Testis (tissue), 3 donors: Measurements from ENCODE around the gene RNF11. TPM values are rescaled to one million over a fixed set of nuclear protein-coding genes. Genes with fewer than 3 reads are reported as not detected.
"Not testable (repeated sequence)": the region's sequence is repeated elsewhere in the genome, so short reads cannot be mapped to it uniquely, and the experiment has no call there.

Experiments used
- DNase-seq: peaks from one replicate; pipeline ENCODE4 v3.0.0-alpha.2; 2019
- H3K27ac ChIP-seq, 2 donors: fragments of 200-600 bp; sonication (generic); one replicate each; pipeline ENCODE4 v1.5.1; 2019
- H3K27me3 ChIP-seq: fragments of 200-600 bp; sonication (generic); one replicate; pipeline ENCODE4 v1.5.1; 2019
- H3K36me3 ChIP-seq: fragments of 200-600 bp; sonication (generic); one replicate; pipeline ENCODE4 v1.5.1; 2017; ENCODE audit warnings: low read depth; ENCODE audit errors: missing control alignments
- H3K4me1 ChIP-seq: fragments of 200-600 bp; sonication (generic); one replicate; pipeline ENCODE4 v1.5.1; 2019
- H3K4me3 ChIP-seq, 2 donors: fragments of 200-600 bp; sonication (generic); one replicate each; pipeline ENCODE4 v1.5.1; 2017 to 2019
- H3K9me3 ChIP-seq: fragments of 200-600 bp; sonication (generic); one replicate; pipeline ENCODE4 v1.5.1; 2017
- POLR2A ChIP-seq: fragments of 450-650 bp; IDR thresholded peaks from one replicate; pipeline ENCODE4 v1.6.1; 2017; ENCODE audit warnings: antibody characterized with exemption, mild to moderate bottlenecking, moderate library complexity
- WGBS, 2 donors: methylation state at CpG; one replicate each; pipeline ENCODE4 v1.1.5; 2018; 5-methylcytosine and 5-hydroxymethylcytosine counted together
- intact Hi-C: fragments of 100-400 bp; cut with DNase I; formaldehyde crosslinking; loops from one replicate; pipeline ENCODE4 v1.15.1; 2023; ENCODE audit warnings: low total_unique reads
- polyA plus RNA-seq: library from polyadenylated mRNA; stranded (reverse); fragments of 350-450 nt; fragmentation: Illumina TruSeq; extraction: RNeasy Lipid Tissue Mini Kit (QIAGEN cat#74804); gene quantifications from one replicate; pipeline ENCODE4 v1.2.3, GENCODE V29; 2014; ENCODE audit warnings: low read depth, low replicate concordance; ENCODE audit not compliant: insufficient read depth
- total RNA-seq, 2 donors: library from RNA; depleted of rRNA; stranded (reverse); fragments of >200 nt; gene quantifications; one replicate each; pipeline ENCODE4 v1.2.3, GENCODE V29; 2016
- TF ChIP-seq, protein P1 (sequence below), 3 experiments: fragments of 450-650 bp in 2 of 3; fragments of 200-600 bp in 1 of 3; sonication (generic) in 1 of 3; IDR thresholded peaks; one replicate each; pipeline ENCODE4 v1.5.1; 2016 to 2019; ENCODE audit warnings: antibody characterized with exemption in 3 of 3, mild to moderate bottlenecking in 2 of 3, moderate library complexity in 1 of 3

The RNF11 gene
- total and polyA plus RNA-seq, 3 donors from 2014 or later = 59.8 to 108 (median 89.7) TPM

GRCh38 chr1:51247499-51247898, 11.4 kb downstream of the RNF11 start:
- H3K27ac ChIP-seq = no peak overlapping the region
- no peaks in the 10 kb centered on the region for H3K9me3 ChIP-seq
- H3K4me1 ChIP-seq = no peaks in the 10 kb centered on the region
- TF ChIP-seq, protein P1, sequence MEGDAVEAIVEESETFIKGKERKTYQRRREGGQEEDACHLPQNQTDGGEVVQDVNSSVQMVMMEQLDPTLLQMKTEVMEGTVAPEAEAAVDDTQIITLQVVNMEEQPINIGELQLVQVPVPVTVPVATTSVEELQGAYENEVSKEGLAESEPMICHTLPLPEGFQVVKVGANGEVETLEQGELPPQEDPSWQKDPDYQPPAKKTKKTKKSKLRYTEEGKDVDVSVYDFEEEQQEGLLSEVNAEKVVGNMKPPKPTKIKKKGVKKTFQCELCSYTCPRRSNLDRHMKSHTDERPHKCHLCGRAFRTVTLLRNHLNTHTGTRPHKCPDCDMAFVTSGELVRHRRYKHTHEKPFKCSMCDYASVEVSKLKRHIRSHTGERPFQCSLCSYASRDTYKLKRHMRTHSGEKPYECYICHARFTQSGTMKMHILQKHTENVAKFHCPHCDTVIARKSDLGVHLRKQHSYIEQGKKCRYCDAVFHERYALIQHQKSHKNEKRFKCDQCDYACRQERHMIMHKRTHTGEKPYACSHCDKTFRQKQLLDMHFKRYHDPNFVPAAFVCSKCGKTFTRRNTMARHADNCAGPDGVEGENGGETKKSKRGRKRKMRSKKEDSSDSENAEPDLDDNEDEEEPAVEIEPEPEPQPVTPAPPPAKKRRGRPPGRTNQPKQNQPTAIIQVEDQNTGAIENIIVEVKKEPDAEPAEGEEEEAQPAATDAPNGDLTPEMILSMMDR (IDR thresholded peaks at IDR 0.05) = no peak
- TF ChIP-seq POLR2A = no peak
- no peaks in the 10 kb centered on the region for H3K27me3 ChIP-seq
- H3K36me3 ChIP-seq = no peaks in the 10 kb centered on the region
- 43 to 47% methylated on average over 1 of the region's 1 CpG for WGBS, 2 donors
- intact Hi-C loops = no loop called here
- H3K4me3 ChIP-seq = no peak overlapping the region
- DNase-seq = no peak

DNA sequence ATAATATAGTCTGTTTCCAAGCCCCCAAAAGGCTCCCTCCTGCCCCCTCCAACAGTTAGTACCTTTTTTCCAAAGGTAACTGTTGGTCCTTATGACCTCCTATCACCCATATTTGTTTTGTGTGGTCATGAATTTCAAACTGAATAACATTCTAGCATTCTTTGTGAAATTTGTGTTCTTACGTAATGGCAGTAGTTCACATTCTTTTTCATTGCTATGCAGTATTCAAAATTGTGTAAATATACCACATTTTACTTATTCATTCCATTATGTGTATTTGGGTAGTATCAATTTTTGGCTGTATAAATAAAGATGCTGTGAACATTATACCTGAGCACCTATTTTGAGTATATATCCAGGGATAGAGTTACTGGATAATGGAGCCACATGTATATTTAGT, 13.4 kb downstream of the RNF11 start:
- Histone ChIP-seq H3K27ac (no peak overlapping the region), H3K36me3 (no peaks in the 10 kb centered on the region), H3K4me1 (no peaks in the 10 kb centered on the region), H3K27me3 (no peaks in the 10 kb centered on the region), H3K4me3 (no peak overlapping the region), H3K9me3 (no peaks in the 10 kb centered on the region)
- WGBS, 2 donors = 92 to 94% methylated on average over 1 of the region's 1 CpG
- no peak for DNase-seq
- TF ChIP-seq, protein P1 (IDR thresholded peaks at IDR 0.05) = no peak
- TF ChIP-seq POLR2A = no peak
- intact Hi-C loops = no loop called here

- H3K27me3 ChIP-seq, H3K4me1 ChIP-seq, H3K36me3 ChIP-seq, H3K27ac ChIP-seq, DNase-seq, H3K4me3 ChIP-seq, intact Hi-C loops, H3K9me3 ChIP-seq: not testable (repeated sequence)
- 94 to 97% methylated on average over 2 to 14 of the region's 14 CpGs for WGBS, 2 donors
Measured at GRCh38 chr1:51250729-51251128, 14.7 kb downstream of the RNF11 start.

DNA sequence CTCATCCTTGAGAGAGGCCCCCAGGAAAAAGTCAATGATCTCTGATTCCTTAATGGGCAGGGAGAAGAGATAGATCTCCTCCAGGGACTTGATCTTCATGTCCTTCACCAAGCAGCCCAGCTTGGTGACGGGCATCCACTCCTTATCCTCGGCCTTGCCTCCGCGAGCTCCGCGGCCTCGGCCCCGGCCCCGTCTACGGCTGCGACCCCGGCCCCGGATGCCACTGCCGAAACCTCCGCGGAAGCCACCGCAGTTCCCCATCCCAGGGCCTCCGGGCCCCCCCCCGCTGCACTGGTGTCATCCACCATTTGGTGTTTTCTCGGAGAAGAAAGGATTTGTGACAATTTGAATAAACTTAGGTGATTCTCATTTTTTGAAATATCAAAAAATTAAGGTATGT, 15.1 kb downstream of the RNF11 start:
- H3K36me3 ChIP-seq, intact Hi-C loops, H3K4me1 ChIP-seq, H3K4me3 ChIP-seq, DNase-seq, H3K27me3 ChIP-seq, H3K9me3 ChIP-seq, H3K27ac ChIP-seq: not testable (repeated sequence)
- WGBS, 2 donors = 95 to 96% methylated on average over 20 of the region's 20 CpGs

DNA sequence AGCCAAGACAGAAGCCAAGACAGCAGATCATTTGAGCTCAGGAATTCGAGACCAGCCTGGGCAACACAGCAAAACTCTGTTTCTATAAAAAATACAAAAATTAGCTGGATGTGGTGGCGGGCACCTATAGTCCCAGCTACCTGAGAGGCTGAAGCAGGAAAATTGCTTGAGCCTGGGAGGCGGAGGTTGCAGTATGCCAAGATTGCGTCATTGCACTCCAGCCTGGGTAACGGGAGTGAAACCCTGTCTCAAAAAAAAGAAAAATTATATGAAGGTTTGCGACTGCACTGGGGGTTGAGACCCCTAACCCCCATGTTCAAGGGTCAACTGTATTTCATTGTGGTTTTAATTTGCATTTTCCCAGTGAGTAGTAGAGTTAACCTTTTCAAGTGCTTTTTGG, 16.3 kb downstream of the RNF11 start:
- WGBS, 2 donors = 94 to 96% methylated on average over 6 of the region's 6 CpGs
- Histone ChIP-seq H3K36me3 (no peaks in the 10 kb centered on the region), H3K4me3 (no peak overlapping the region), H3K4me1 (no peaks in the 10 kb centered on the region), H3K9me3 (no peaks in the 10 kb centered on the region), H3K27me3 (no peaks in the 10 kb centered on the region), H3K27ac (no peak overlapping the region)
- intact Hi-C loops = no loop called here
- TF ChIP-seq POLR2A = no peak
- TF ChIP-seq, protein P1 (IDR thresholded peaks at IDR 0.05) = no peak
- DNase-seq = no peak

DNA sequence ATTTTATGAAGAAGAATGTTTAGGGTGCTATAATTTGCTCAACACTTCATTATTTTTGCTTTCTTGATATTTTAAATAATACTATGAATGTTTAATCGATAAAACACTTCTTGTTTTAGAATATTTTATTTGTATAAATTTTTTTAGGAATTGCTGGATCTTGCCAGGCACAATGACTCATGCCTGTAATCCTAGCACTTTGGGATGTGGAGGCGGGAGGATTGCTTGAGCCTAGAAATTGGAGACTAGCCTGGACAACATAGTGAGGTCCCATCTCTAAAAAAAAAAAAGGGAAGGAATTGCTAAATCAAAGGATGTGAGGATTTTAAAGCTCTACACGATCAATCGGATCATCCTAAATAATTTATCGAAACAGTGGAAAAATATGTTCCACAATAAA, 17.6 kb downstream of the RNF11 start:
- Histone ChIP-seq H3K9me3 (no peaks in the 10 kb centered on the region), H3K4me1 (peaks cover under 1% of the 10 kb centered on the region), H3K36me3 (no peaks in the 10 kb centered on the region), H3K4me3 (no peak overlapping the region), H3K27ac (no peak overlapping the region), H3K27me3 (no peaks in the 10 kb centered on the region)
- WGBS, 2 donors = 91 to 92% methylated on average over 5 of the region's 5 CpGs
- intact Hi-C loops = no loop called here
- no peak for DNase-seq
- TF ChIP-seq, protein P1 (IDR thresholded peaks at IDR 0.05) = no peak
- TF ChIP-seq POLR2A = no peak
